ENCODE measurements around the gene HOXC10. TPM values are rescaled to one million over a fixed set of nuclear protein-coding genes. Genes with fewer than 3 reads are reported as not detected.
A peak's percentile ranks its signal among the peaks of the same experiment; 100 is the strongest.

HOXC10 gene
- polyA plus RNA-seq, 1 donor (not counting 4 experiments of a cell fraction or from before 2014, with no cell fraction given): 14.1 TPM

GRCh38 chr12:54038871-54039414 is 54.0 kb downstream of the HOXC10 start:
- Histone ChIP-seq H3K79me2 (ENCODE audit: control insufficient read depth, insufficient read depth, low read length) (no peaks in the 10 kb centered on the region), H3K27me3 (ENCODE audit: control insufficient read depth, extremely low read depth, insufficient read depth, low read length) (peaks cover 3% of the 10 kb centered on the region), H3K4me3 (ENCODE audit: control insufficient read depth in 2 of 3, extremely low read depth in 1 of 3, insufficient read depth in 2 of 3, low read depth in 1 of 3, low read length in 3 of 3) (no peak overlapping the region), H3K27ac (ENCODE audit: control insufficient read depth, insufficient read depth, low read length) (no peak overlapping the region), H3K9me3 (ENCODE audit: control insufficient read depth, low read depth, low read length) (no peaks in the 10 kb centered on the region), H3K9me1 (ENCODE audit: control insufficient read depth, extremely low read depth, insufficient read depth, low read length) (no peaks in the 10 kb centered on the region), H4K20me1 (ENCODE audit: control insufficient read depth, extremely low read depth, insufficient read depth, low read length) (no peaks in the 10 kb centered on the region), H3K4me2 (ENCODE audit: control insufficient read depth, extremely low read depth, insufficient read depth, low read depth, low read length) (no peak overlapping the region), H3K9ac (ENCODE audit: control insufficient read depth, extremely low read depth, insufficient read depth, low read length) (no peak overlapping the region), H3K4me1 (ENCODE audit: control insufficient read depth, extremely low read depth, insufficient read depth, low read length) (peaks cover 35% of the 10 kb centered on the region), H2AFZ (ENCODE audit: control insufficient read depth, low read length) (no peak overlapping the region), H3K36me3 (ENCODE audit: control insufficient read depth in 2 of 2, extremely low read depth in 1 of 2, insufficient read depth in 2 of 2, low read length in 2 of 2) (no peaks in the 10 kb centered on the region)
- TF ChIP-seq CTCF (optimal IDR thresholded peaks at IDR 0.05 in 1 of 3, IDR thresholded peaks at IDR 0.05 in 1 of 3, conservative IDR thresholded peaks at IDR 0.05 in 1 of 3; ENCODE audit: extremely low read depth in 1 of 3, insufficient read depth in 2 of 3, low read length in 3 of 3) (no peak), EZH2 (IDR thresholded peaks at IDR 0.05; ENCODE audit: low read length) (no peak)
- dilution Hi-C loops (cut with MboI; ENCODE audit: extremely low pct_ligation_motif_present, low sequenced_read_pairs): no loop called here
- FAIRE-seq (peak; percentile 57), DNase-seq (ENCODE audit: low read depth, low spot score) (no peak)

- FAIRE-seq (no peak), DNase-seq (ENCODE audit: low read depth, low spot score) (no peak)
- Histone ChIP-seq H3K9me1 (ENCODE audit: control insufficient read depth, extremely low read depth, insufficient read depth, low read length) (no peaks in the 10 kb centered on the region), H3K9ac (ENCODE audit: control insufficient read depth, extremely low read depth, insufficient read depth, low read length) (no peak overlapping the region), H3K36me3 (ENCODE audit: control insufficient read depth in 2 of 2, extremely low read depth in 1 of 2, insufficient read depth in 2 of 2, low read length in 2 of 2) (no peaks in the 10 kb centered on the region), H2AFZ (ENCODE audit: control insufficient read depth, low read length) (no peak overlapping the region), H3K27me3 (ENCODE audit: control insufficient read depth, extremely low read depth, insufficient read depth, low read length) (peaks cover 3% of the 10 kb centered on the region), H3K27ac (ENCODE audit: control insufficient read depth, insufficient read depth, low read length) (no peak overlapping the region), H3K4me3 (ENCODE audit: control insufficient read depth in 2 of 3, extremely low read depth in 1 of 3, insufficient read depth in 2 of 3, low read depth in 1 of 3, low read length in 3 of 3) (no peak overlapping the region), H3K9me3 (ENCODE audit: control insufficient read depth, low read depth, low read length) (no peaks in the 10 kb centered on the region), H4K20me1 (ENCODE audit: control insufficient read depth, extremely low read depth, insufficient read depth, low read length) (no peaks in the 10 kb centered on the region), H3K79me2 (ENCODE audit: control insufficient read depth, insufficient read depth, low read length) (no peaks in the 10 kb centered on the region), H3K4me1 (ENCODE audit: control insufficient read depth, extremely low read depth, insufficient read depth, low read length) (peaks cover 31% of the 10 kb centered on the region), H3K4me2 (ENCODE audit: control insufficient read depth, extremely low read depth, insufficient read depth, low read depth, low read length) (no peak overlapping the region)
- dilution Hi-C loops (cut with MboI; ENCODE audit: extremely low pct_ligation_motif_present, low sequenced_read_pairs): no loop called here
- TF ChIP-seq CTCF (optimal IDR thresholded peaks at IDR 0.05 in 1 of 3, IDR thresholded peaks at IDR 0.05 in 1 of 3, conservative IDR thresholded peaks at IDR 0.05 in 1 of 3; ENCODE audit: extremely low read depth in 1 of 3, insufficient read depth in 2 of 3, low read length in 3 of 3) (no peak), EZH2 (IDR thresholded peaks at IDR 0.05; ENCODE audit: low read length) (no peak)
These were observed 54.6 kb downstream of the HOXC10 start for GRCh38 chr12:54039417-54040147.

Small RNAs within 50 kb of the gene (small RNA-seq; reads per million reads assigned to genes)
- 0 reads per million in 3 experiments for gene AC012531.3 (ENCODE audit: insufficient read length in 3 of 3, low read depth in 3 of 3, low replicate concordance in 1 of 3)
- gene AC012531.4 (ENCODE audit: insufficient read length in 3 of 3, low read depth in 3 of 3, low replicate concordance in 1 of 3): 0 reads per million in 3 experiments
- 0 to 0.33 (median 0.25) reads per million in 3 experiments for gene HOXC5 (ENCODE audit: insufficient read length in 3 of 3, low read depth in 3 of 3, low replicate concordance in 1 of 3)
- 0.27 to 2.3 (median 0.67) reads per million in 3 experiments for gene MIR196A2 (ENCODE audit: insufficient read length in 3 of 3, low read depth in 3 of 3, low replicate concordance in 1 of 3)
- 3.8 to 549 (median 219) reads per million in 3 experiments for gene MIR615 (ENCODE audit: insufficient read length in 3 of 3, low read depth in 3 of 3, low replicate concordance in 1 of 3)
- gene RF01905 (ENCODE audit: insufficient read length in 3 of 3, low read depth in 3 of 3, low replicate concordance in 1 of 3): 0 reads per million in 3 experiments
- 0 reads per million in 3 experiments for gene RF01906 (ENCODE audit: insufficient read length in 3 of 3, low read depth in 3 of 3, low replicate concordance in 1 of 3)

Other genes with a start within 250 kb of the HOXC10 start
- not detected in 3 replicates for gene CISTR, start 233.2 kb upstream of the HOXC10 start, polyA plus RNA-seq
- 4.8 to 5.6 TPM (median 5.2 TPM) in 3 replicates for gene HOXC13, start 46.3 kb upstream of the HOXC10 start, polyA plus RNA-seq
- gene HOXC12, start 30.2 kb upstream of the HOXC10 start, polyA plus RNA-seq: 0.35 to 1.2 TPM (median 0.47 TPM) in 3 replicates
- gene HOXC11, start 12.0 kb upstream of the HOXC10 start, polyA plus RNA-seq: 1.2 to 2.4 TPM (median 1.6 TPM) in 3 replicates
- gene HOTAIR, start 10.2 kb upstream of the HOXC10 start, polyA plus RNA-seq: 2.5 to 4.0 TPM (median 2.9 TPM) in 3 replicates
- 1.1 to 3.3 TPM (median 1.8 TPM) in 3 replicates for gene HOXC9, start 15.0 kb downstream of the HOXC10 start, polyA plus RNA-seq
- gene HOXC8, start 23.8 kb downstream of the HOXC10 start, polyA plus RNA-seq: 1.8 to 3.8 TPM (median 2.0 TPM) in 3 replicates
- 3.7 to 5.6 TPM (median 4.7 TPM) in 3 replicates for gene HOXC6, start 43.3 kb downstream of the HOXC10 start, polyA plus RNA-seq
- gene HOXC5, start 47.9 kb downstream of the HOXC10 start, polyA plus RNA-seq: 0.18 to 0.73 TPM (median 0.33 TPM) in 3 replicates
- 0.81 to 1.8 TPM (median 1.8 TPM) in 3 replicates for gene HOXC4, start 68.7 kb downstream of the HOXC10 start, polyA plus RNA-seq
- gene SMUG1, start 203.8 kb downstream of the HOXC10 start, polyA plus RNA-seq: 38.6 to 45.3 TPM (median 39.6 TPM) in 3 replicates

Data from keratinocyte (primary cell).